ENCODE measurements around the gene NUMA1.

The NUMA1 gene

GRCh38 chr11:72102631-72102945 is 22.2 kb upstream of the NUMA1 start:
- no peak for DNase-seq

- DNase-seq = no peak
Observed at GRCh38 chr11:72102162-72102561, 21.8 kb upstream of the NUMA1 start.

- DNase-seq = peak in 1 of 2 donors; percentile 98
Observed at GRCh38 chr11:72100462-72100861, 20.1 kb upstream of the NUMA1 start.

GRCh38 chr11:72100009-72100408 is 19.7 kb upstream of the NUMA1 start:
- no peak for DNase-seq

GRCh38 chr11:72098741-72099140 is 18.4 kb upstream of the NUMA1 start:
- DNase-seq = no peak

GRCh38 chr11:72091292-72091691 is 10.9 kb upstream of the NUMA1 start:
- DNase-seq = peak; percentile 28 to 79

GRCh38 chr11:72088076-72088808 is 7.9 kb upstream of the NUMA1 start:
- no peak for DNase-seq

- DNase-seq = no peak
Observed at GRCh38 chr11:72085621-72086351, 5.4 kb upstream of the NUMA1 start.

GRCh38 chr11:72084965-72085364 is 4.6 kb upstream of the NUMA1 start:
- no peak for DNase-seq

GRCh38 chr11:72084076-72084475 is 3.7 kb upstream of the NUMA1 start:
- DNase-seq = no peak

GRCh38 chr11:72083414-72083813 is 3.1 kb upstream of the NUMA1 start:
- no peak for DNase-seq

- peak in 1 of 2 donors; percentile 19 for DNase-seq
Observed at GRCh38 chr11:72081821-72082453, 1.6 kb upstream of the NUMA1 start.

GRCh38 chr11:72081184-72081644 is 872 bp upstream of the NUMA1 start:
- no peak for DNase-seq

- DNase-seq = peak in 1 of 2 donors; percentile 33
Observed at GRCh38 chr11:72079819-72080325, 470 bp downstream of the NUMA1 start.

GRCh38 chr11:72078477-72078876 is 1.9 kb downstream of the NUMA1 start:
- DNase-seq = no peak

GRCh38 chr11:72075756-72076155 is 4.6 kb downstream of the NUMA1 start:
- no peak for DNase-seq

GRCh38 chr11:72075109-72075508 is 5.2 kb downstream of the NUMA1 start:
- peak in 1 of 2 donors; percentile 62 for DNase-seq

GRCh38 chr11:72072348-72072747 is 8.0 kb downstream of the NUMA1 start:
- DNase-seq = peak in 1 of 2 donors; percentile 65

GRCh38 chr11:72070491-72070890 is 9.9 kb downstream of the NUMA1 start:
- DNase-seq = no peak

- DNase-seq = peak; percentile 16 to 56
Observed at GRCh38 chr11:72069787-72070251, 10.5 kb downstream of the NUMA1 start.

- DNase-seq = no peak
Observed at GRCh38 chr11:72069200-72069599, 11.1 kb downstream of the NUMA1 start.

- DNase-seq = no peak
Observed at GRCh38 chr11:72067676-72068075, 12.7 kb downstream of the NUMA1 start.

- no peak for DNase-seq
Observed at GRCh38 chr11:72067266-72067665, 13.1 kb downstream of the NUMA1 start.

GRCh38 chr11:72066855-72067254 is 13.5 kb downstream of the NUMA1 start:
- no peak for DNase-seq
